ENCODE results near the gene AMBRA1.

The AMBRA1 gene

DNA sequence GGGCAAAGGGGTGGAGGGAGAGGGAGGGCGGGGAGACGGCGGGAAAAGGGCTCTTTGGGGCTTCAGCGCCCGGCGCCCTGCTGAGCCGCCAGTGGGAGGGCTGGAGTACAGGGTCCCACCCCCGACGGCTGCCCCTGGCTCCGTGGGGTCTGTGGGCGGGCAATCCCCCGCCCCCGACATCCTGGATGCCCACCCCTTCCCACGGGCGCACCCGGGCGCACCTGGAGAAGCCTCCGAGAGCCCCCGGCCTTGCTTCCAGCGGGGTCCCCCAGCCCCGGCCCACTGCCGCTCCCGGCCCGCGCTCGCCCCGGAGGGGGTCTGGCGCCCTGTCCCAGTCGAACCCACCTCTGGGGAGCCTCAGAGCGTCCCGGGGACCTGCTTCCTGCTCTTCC lies 202.6 kb downstream of the AMBRA1 start:
- DNase-seq = no peak

DNA sequence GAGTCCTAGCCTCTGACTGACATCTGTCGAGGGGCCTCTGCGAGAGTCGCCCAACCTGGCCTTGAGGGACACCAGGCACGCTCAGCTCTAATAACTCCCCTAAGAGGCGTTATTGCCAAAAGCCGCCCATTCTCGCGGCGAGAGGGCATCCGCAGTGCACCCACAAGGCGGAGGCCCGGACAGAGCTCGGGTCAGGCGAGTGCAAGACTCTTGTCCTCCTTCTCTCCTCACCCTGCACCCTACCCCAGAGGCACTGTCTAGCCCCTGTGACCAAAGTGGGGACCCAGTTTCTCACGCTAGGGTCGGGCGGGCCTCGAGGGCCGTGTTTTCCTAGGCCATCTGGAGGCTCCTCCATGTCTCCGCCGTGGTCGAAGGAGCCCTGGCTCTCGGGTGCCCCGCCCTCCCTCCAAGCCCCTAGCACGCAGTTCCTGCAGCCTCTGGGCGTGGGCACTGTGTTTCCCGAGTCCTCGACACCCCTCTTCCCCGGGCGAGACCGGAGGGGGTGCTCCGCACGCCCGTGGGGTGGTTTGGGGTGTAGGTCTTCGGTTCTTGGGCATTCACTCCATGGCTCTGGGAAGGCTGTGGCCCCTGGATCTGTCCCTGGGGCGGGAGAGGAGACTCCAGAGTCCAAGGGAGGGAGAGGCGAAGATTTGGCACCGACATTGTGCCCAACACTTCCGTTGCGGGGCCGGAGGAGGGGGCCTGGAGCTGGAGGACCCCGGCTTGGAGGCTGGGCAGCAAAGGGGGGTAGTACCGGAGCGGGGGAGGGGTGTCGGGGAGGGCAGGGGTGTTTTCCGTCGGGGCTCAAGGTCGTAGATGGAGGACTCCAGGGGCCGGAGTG lies 203.3 kb downstream of the AMBRA1 start:
- no peak for DNase-seq

DNA sequence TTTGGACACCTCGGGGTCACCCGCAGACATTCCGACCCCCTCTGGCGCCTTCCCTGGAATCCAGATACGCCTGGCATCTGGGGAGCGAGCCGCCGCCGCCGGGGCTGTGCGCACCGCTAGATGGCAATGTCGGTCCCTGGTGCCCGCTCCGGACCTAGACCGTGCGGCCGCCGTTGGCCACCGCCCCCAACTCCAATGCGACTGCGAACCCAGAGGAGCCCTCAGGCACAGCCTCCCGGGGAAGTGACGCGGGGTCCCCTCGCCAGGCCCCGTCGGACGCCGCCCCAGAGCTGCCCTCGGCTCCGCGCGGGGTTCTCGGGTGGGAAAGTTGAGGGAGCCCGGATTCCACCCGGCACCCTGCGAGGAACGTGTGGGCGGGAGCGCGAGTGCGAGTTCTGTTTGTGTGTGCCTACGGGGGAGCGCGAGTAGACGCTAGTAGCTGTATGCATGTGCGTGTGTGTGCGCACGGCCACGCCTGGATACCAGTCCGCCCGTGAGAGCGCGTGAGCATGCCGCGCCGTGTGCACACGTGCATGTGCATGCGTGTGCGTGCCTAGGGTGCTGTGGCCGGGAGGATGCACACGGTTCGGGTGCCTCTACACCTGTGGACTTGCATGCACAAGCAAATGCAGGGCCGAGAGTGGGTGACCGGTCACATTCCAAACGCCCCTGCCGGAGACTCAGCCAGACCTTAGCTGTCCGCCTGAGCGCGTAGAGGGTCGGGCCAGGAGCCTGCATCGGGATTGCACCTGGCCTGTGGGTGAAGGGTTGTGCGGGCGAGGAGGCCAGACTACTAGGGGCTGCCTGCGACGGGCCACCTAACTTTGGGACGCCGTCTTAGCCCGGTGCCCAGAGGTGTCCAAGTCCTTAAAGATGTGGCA lies 204.1 kb downstream of the AMBRA1 start:
- peak; percentile 74 to 93 for DNase-seq

DNA sequence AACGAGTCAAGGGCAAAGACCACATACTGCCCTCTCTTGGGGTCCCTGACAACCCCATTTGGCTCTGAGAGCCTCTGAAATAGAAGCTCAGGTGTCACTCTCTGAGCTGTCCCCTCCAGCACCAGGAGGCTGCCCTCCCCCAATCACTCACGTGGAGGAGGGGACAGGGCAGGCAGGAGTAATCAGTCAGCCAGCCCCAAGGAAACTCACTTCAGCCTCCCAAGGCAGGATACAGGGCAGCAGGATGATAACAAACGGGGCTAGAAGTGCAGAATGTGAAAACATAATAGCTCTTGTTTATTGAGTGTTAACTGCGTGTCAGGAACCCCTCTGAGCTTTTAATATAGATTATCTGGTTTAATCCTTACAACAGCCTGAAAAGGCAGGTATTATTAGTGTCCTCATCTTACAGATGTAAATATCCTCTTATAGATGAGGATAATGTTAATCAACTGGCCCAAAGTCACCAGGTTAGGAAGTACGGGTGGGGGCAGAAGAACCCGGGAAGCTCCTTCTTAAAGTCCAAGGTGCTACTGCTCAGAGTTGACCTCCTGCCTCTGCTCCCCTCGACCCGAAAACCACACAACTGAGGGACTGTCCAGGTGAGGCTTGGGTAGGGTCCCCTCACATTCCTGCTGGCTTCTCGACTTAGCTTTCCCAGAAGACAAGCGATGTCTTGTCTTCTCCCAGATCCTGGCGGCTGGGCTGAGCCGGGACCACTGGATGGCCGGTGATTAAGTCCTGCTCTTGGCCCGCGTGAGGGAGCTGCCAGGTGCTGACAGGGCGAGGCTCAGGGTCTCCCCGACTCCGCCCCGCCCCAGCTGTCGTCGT lies 205.0 kb downstream of the AMBRA1 start:
- DNase-seq = no peak

DNA sequence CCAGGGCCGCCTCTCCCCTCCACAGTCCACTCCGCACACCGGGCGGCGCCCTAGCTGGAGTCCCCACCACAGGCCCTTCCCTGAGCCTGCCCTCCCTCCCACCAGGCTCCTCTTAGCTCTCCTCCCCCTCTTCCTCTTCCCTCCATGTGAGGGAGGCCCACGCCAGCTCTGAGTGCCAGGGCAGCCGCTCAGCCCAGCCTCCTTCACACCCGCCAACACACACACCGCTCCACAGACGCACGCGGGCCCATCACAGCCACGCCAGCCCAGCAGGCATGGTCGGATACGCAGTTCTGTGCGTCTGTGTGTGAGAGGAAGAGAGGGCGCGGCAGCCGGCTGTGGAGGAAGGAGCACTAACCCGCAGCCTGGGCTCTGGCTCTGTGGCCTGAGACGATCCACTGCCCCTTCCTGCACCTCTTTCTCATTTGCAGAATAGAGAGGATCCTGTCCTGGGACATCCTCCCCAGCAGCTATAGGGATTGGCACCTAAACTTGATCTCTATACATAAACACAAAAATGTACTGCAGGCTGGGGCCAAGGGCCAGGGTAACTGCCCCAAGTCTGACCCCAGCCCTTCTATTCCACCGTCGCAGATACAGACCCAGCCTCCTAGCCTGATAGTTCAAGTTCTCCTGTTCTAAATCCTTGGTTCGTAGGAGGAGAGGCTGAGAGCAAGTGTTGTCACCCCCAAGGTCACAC lies 205.8 kb downstream of the AMBRA1 start:
- no peak for DNase-seq

DNA sequence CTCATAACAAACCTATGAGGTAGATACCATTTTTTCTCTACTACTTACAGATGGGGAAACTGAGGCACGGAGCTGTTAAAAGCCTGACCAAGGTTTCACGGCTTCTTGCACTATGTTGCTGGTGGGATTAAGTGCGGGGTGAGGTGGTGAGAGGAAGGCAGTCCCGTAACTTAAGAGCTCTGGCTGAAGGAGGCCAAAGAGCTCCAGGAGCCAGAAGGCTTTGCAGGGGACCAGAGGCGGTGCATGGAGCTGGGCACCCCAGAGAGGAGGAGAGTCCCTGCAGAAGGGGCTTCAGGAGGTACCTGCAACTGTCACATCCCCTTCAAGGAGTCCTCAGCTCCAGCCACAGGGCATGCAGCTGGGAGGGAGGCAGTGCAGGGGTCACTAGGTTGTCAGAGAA lies 206.4 kb downstream of the AMBRA1 start:
- DNase-seq = no peak

DNA sequence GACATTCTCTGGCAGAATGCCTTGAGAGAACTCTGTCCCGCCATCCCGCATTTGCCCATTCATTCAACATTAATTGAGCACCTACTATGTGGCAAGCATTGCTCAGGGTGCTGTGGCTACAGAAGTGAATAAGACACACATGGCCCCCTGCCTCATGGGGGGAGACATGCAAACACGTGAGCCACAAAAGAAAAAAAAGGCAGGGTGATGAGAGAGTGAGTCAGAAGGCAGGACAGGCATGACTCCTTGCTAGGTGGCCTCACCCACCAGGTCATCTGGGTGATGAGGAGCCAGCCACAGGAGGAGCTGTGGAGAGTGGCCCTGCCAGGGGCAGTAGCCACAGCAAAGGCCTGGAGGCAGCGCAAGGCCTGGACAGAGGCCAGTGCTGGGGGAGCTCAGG lies 207.1 kb downstream of the AMBRA1 start:
- no peak for DNase-seq

DNA sequence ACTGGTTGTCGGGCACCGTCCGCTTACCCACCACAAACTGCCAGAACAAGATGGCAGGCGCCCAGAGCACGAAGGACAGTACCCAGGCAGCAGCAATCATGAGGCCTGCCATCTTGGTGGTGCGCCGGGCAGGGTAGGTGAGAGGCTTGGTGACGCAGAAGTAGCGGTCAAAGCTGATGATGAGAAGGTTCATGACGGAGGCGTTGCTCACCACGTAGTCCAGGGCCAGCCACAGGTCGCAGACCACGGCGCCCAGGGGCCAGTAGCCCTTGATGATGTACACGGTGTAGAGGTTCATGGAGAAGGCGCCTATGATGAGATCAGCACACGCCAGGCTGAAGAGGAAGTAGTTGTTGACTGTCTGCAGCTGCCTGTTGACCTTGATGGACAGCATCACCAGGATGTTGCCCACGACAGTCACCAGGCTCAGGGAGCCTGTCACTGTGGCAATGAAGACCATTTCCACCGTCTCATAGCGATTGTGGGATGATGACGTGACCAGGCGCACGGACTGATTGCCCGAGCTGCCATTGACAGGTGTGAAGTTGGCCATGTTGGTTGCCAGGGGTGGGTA lies 207.7 kb downstream of the AMBRA1 start:
- no peak for DNase-seq

DNA sequence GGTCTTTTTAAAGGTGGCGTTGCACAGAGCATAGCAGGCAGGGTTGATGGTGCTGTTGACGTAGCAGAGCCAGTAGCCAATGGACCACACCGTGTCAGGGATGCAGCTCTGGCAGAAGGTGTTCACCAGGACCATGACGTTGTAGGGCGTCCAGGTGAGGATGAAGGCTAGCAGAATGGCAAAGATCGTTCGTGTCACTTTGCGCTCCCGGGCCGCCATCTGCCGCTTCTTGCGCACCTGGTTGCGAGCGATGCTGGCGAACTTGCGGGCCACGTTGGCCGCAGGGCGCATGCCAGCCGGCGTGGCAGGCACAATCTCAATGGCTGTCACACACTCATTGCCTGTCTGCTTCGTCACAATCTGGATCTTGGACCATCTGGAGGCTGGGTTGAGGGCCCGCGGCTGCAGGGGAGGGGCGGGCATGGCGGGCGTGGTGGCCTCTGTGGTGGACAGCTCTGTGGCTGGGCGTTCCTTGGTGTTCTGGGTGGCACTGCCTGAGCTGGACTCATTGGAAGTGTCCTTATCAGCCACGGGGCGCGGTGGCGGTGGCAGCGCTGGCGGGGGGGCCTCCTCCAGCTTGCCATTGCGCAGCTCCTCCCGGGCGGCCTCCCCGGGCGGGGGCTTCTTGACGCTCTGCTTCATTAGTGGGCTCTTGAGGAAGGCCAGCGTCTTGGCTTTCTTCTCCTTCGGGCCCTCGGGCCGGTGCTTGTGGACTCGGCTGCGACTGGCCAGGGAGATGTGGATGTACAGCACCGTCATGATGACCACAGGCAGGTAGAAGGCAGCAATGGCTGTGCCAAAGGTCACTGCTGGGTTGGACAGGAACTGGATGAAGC lies 208.4 kb downstream of the AMBRA1 start:
- DNase-seq = no peak

DNA sequence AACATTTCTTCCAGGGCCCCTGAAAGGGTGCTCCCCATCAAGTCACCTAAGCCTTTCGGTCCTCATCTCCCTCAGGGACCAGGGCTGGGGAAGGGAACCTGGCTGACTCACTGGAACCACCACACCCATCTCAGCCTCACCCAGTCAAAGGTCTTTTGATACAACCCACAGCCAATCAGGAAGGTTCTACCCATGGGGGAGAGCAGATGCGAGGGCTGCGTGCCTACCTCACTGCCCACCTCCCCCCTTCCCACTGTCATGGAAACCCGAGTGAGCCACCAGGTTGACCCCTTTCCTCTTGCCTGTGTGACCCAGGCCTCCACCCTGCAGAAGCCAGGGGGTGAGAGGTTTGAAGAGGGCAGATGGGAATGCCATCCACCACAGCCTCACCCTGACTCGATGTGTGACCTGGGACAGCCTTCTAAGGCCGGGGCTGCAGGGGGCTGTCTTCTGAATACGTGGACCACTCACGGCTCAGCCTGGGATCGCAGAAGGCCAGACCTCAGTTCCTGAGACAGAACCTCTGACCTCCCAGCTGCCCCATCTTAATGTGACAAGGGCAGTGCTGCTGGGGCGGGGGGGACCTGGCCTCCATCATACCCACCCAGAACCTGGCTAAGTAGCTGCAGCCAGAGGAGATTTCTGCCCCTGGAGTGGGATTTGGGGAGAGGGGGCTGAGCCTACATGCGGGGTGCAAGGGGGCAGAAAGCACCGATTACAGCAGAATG lies 209.7 kb downstream of the AMBRA1 start:
- DNase-seq = no peak

DNA sequence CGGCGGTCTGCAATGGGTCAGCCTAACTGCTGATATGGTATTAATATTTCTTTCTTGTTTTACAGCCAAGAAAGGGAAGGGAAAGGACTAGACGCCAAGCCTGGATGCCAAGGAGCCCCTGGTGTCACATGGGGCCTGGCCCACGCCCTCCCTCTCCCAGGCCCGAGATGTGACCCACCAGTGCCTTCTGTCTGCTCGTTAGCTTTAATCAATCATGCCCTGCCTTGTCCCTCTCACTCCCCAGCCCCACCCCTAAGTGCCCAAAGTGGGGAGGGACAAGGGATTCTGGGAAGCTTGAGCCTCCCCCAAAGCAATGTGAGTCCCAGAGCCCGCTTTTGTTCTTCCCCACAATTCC lies 210.4 kb downstream of the AMBRA1 start:
- DNase-seq = no peak

DNA sequence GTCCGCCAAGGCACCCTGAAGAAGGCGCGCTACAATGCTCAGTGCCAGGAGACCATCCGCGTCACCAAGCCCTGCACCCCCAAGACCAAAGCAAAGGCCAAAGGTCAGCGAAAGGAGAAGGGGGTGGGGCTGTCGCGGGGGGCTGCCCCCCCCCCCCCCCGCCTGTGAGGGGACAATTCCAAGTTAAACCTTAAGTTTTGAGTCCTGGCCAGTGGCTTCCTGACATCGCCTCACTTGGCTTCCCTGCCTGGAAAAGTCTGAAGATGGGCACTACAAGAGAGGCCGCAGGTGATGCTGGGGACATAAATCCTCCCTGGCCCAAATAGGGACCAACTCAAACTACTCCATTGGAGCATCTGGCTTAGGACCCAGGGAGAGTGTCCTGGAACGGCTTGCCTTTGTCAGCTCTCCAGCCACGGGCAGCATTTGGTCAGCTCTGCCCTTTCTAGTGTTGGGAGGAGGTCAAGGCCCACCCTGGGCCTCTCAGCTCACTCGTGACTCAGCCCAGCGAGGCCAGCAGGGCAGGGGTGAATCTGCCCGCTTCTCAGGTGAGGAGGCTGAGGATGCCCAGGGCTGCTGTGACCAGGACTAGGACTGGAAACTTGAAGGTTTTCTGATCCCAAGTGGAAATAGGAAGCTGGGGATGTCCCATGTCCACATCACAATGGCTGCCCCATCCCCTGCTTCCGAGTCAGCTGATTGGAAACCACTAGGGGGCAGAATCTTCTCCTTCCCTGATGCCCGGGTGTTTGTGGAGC lies 211.0 kb downstream of the AMBRA1 start:
- DNase-seq = peak; percentile 45 to 86

DNA sequence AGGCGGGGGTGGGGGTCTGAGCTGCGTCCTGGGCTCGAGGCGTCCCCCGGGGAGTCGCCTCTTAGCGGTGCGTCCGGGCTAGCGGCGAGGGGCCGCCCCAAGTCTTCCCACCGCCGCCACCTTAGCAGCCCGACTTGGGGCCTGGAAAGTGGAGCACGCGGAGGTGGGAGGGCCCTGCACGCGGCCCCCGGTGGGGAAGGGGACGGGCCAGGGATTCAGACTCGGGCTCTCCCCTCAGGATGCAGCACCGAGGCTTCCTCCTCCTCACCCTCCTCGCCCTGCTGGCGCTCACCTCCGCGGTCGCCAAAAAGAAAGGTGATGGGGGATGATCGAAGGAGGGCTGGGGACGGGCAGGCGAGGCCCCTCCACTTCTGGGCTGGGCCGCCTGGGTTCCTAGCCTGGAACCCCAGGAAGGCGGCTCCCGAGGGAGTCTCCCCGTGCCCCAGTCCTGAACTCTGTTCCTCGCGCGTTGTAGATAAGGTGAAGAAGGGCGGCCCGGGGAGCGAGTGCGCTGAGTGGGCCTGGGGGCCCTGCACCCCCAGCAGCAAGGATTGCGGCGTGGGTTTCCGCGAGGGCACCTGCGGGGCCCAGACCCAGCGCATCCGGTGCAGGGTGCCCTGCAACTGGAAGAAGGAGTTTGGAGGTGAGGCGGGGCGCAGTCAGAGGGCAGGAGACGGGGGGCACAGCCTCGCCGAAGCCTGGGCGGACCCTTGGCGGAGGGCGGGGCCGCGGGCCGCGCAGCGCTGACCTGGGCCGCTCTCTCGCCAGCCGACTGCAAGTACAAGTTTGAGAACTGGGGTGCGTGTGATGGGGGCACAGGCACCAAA lies 211.8 kb downstream of the AMBRA1 start:
- peak; percentile 43 to 86 for DNase-seq

DNA sequence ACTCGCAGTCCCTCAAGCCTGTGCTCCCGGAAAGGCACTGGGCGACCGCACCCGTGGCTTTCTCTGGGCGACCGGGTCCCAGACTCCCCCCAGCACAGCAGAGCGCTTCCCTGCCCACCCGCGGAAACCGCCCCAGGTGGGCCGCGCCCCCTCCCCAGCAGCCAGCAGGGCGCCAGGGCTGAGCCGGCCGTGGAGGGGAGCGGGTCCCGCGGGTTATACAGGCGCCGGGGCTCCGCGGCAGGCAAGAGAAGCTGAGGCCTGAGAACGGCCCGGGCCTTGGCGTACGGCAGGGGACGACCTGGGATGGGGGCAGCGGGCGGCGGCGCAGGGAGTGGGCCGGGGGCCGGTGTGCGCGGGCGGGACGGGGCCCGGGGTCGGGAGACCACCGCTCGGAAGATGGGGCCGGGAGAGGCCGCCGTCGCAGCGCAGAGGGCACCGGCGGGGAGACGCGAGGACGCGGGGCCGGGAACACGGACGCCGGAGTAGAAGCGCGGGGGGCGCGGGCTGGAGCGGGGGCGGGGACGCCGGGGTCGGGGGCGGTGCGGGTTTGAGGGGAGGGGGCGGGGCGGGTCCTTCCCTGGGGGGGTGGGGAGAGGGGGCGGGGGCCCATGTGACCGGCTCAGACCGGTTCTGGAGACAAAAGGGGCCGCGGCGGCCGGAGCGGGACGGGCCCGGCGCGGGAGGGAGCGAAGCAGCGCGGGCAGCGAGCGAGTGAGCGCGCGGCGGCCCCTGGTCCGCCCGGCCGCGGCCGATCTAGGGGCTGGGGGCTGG lies 212.6 kb downstream of the AMBRA1 start, which contains the start of gene MDK:
Gene MDK, plus strand, starts transcription at position 622 of the 771 bp plus-strand sequence. CDS start 389 bp downstream, outside the sequence.
- peak; percentile 44 to 88 for DNase-seq

DNA sequence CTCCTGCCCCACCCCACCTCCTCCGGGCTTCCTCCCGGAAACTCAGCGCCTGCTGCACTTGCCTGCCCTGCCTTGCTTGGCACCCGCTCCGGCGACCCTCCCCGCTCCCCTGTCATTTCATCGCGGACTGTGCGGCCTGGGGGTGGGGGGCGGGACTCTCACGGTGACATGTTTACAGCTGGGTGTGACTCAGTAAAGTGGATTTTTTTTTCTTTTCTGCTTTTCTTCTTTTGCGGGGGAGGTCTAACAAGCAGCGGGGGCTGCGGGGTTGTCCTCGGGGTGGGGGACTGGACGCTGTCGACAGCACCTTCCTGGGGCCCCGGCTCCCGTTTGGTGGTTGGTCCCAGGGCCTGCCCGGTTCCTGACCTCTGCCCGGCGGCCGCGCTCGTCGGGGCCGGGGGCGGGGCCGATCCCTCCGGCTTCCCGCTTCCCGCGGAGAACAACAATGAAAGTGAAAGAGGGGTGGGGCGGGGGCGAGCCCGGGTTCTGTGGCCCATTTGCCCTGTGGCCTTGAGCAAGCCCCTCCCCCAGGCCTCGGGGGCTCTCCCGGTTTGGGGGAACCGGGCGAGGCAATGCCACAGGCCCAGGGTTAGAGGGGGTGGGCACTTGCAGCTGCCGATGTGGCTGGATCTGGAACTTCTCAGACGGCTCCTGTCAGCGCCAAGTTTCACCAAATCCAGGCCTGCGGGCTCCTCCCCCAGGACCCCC lies 213.3 kb downstream of the AMBRA1 start:
- DNase-seq = peak; percentile 68 to 82

DNA sequence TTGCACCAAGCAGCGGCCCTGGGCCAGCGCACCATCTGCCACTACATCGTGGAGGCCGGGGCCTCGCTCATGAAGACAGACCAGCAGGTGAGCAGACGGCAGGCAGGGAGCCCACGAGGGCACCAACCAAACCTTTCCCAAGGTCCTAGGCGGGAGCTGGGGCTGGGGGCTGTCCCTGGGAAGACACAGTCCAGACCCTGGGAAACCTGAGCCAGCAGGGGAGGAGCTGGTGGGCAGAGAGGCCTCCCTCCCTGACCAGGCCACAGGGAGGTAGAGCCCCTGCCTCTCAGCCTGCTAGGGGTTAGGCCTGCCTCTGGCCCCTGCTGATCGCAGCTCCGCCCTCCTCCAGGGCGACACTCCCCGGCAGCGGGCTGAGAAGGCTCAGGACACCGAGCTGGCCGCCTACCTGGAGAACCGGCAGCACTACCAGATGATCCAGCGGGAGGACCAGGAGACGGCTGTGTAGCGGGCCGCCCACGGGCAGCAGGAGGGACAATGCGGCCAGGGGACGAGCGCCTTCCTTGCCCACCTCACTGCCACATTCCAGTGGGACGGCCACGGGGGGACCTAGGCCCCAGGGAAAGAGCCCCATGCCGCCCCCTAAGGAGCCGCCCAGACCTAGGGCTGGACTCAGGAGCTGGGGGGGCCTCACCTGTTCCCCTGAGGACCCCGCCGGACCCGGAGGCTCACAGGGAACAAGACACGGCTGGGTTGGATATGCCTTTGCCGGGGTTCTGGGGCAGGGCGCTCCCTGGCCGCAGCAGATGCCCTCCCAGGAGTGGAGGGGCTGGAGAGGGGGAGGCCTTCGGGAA lies 214.1 kb downstream of the AMBRA1 start:
- peak; percentile 63 to 86 for DNase-seq

Data from NCI-H526 (cell line).